HG02610 (cell line): ENCODE results near the gene DPY19L1.
"Not testable (repeated sequence)": the region's sequence is repeated elsewhere in the genome, so short reads cannot be mapped to it uniquely, and the experiment has no call there.

Experiments
- ATAC-seq: cut with Tn5 transposase; IDR thresholded peaks from one replicate; pipeline ENCODE4 v1.9.1; 2021; ENCODE audit warnings: mild to moderate bottlenecking, moderate library complexity; ENCODE audit not compliant: unreplicated experiment

DPY19L1 gene

GRCh38 chr7:34991938-34992840 lies 45.1 kb downstream of the DPY19L1 start:
- peak; percentile 81 for ATAC-seq

DNA sequence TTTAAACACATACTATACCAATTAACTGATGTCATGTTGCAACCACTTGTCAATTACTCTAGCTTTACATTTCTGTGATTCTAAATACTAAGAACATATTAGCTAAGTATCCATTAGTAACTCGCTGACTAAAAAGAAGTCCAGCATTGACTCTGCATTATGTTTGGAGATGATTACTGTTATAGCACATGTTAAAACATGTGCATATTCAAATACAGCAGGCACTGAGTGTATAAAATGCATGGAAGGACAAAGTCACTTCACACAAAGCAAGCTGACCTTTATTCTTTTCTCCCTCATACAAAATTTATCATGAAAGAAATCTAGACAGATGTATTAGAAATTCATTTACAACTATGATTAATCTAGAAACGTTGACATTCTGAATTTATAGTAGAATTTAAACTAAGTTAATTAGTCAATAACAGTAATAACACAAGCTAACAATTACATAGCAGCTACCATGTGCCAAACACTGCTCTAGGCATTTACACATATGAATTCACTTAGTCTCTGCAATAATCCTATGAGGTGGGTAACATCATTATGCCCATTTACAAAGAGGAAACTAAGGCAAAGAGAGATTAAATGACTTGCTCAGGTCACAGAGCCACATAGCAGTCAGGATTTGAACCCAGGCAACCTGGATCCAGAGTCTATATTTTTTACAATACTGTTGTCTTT lies 48.7 kb downstream of the DPY19L1 start:
- not testable (repeated sequence) for ATAC-seq

DNA sequence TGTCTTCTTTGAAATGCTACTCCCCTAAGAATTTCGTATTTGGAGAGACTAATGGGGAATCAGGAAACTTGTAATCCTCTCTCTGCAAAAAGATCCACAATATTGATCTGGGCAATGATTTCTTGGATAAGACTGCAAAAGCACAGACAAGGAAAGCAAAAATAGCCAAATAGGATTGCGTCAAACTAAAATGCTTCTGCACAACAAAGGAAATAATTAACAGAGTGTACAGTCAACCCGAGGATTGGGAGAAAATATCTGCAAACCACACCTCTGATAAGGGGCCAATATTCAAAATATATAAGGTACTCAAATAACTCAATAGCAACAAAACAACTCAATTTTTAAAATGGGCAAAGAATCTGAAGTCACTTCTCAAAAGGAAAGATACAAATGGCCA lies 52.1 kb downstream of the DPY19L1 start:
- not testable (repeated sequence) for ATAC-seq

DNA sequence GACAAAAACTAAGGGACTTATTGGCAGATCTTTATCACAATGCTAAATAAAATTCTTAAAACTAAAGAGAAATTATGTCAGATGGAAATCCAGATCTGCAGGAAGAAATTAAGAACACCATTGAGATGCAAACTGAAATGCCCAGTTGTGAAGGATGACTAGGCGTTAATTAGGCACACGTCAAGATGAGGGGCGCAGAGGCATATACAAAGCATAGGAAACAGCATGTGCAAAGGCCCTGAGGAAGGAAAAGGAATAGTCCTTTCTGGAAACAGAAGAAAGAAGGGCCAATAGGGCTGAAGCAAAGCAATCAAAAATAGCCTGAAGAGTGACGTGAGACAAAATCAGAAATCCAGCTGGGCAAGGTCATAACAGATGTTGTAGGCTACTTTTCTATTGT lies 53.1 kb downstream of the DPY19L1 start:
- ATAC-seq, result not testable (repeated sequence)

- peak; percentile 62 for ATAC-seq
Measured at GRCh38 chr7:34982371-34983019, 54.8 kb downstream of the DPY19L1 start.

GRCh38 chr7:34979124-34979523 lies 58.2 kb downstream of the DPY19L1 start:
- not testable (repeated sequence) for ATAC-seq

DNA sequence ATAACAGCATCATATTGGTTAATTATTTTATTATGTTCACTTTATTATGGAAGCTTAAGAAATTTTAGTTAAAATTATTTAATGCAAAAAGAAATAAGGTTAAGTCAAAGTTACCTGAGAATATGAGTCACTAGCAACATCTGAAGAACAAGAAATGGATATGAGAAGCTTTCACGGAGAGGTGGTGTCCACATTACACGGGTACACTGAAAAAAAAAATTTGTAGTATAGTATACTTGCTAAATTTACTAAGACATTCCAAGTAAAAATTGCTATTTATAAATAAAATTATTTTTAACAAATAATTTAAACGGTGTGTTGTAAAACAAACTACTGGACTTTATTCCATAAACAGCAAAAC lies 63.9 kb downstream of the DPY19L1 start:
- ATAC-seq, result no peak

DNA sequence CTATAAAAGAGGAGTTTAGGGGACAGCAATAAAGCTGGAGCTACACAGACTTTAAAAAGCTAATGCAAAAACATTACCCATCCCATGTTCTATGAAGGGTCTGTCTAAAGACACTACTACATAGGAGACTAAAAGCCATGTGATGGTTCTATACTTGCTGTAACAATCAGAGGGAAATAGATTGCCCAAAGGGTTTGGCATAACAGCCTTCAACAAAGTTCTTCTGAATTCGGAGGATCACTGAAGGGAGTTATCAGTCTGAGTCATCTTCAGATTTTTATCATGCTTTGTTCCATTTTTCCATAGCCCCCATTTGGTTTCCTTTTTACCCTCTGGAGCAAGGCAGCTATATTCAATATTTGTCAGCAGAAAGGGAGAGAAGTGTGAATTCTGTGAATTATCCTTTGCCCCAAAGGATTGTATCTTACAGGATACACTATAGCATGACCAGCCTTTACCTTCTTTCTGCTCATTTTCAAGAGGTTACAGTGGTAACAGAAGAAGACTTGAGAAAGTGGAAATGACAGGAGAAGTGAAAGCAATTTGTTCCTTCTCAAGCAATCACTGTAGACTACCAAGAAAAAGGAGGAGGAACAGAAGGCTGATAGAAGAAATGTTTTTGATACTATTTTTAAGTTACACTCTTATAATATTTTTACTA lies 64.4 kb downstream of the DPY19L1 start:
- peak; percentile 83 for ATAC-seq

DNA sequence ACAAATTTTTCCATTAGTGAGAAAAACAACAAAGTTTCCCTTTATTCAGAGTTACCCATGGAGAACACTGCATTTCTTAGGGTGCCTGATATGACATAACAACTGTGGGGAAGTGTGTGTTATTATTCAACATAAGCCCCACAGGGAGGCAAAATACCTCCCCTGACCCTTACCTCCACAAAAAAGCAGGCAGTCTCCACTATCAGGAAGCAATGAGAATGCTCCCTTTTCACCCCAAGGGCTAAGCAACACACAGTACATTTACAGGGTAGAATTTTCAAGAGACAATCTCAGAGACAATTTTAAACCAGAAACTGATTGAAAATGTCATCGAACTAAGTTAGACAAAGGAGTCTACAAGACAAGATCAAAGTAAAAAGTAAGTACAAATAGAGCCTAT lies 69.5 kb downstream of the DPY19L1 start:
- not testable (repeated sequence) for ATAC-seq

GRCh38 chr7:34966504-34966903 lies 70.8 kb downstream of the DPY19L1 start:
- ATAC-seq, result not testable (repeated sequence)

DNA sequence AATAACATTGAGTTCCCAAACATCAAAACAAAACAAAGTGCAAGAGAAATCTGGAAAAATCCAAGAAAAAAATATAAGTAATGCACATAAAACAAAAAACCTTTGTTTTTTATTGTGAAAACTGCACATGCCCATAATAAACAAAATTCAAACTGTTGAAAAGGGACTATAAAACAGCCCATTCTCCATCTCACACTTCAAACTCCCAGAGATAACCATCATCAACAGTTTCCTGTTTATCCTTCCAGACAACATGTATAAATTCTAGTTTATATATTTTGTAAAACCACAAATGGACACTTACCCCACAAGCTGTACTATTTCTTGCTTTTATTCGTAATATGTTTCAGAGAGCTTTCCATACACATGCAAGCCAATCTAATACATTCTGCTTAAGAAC lies 79.3 kb downstream of the DPY19L1 start:
- ATAC-seq, result no peak

DNA sequence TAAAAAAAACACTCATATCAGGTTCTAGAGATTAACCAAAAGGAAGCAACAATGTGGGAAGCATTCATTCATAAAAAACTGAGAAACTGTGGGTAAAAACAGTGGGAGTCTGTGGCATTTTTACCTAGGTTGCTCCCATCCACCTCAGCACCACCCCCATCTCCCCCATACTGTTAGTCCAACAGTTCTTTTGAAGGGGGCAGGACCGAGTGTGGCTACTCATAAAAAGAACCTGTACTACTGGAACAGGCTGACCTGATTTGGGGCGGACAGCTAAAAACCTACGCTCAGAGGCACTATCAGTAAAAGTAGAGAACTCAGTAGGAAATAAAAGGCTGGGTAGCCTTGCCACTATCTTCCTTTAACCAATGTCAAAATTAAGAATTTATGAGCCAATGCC lies 84.5 kb downstream of the DPY19L1 start:
- no peak for ATAC-seq

- ATAC-seq, result no peak
Measured at GRCh38 chr7:34949361-34949760, 87.9 kb downstream of the DPY19L1 start.

DNA sequence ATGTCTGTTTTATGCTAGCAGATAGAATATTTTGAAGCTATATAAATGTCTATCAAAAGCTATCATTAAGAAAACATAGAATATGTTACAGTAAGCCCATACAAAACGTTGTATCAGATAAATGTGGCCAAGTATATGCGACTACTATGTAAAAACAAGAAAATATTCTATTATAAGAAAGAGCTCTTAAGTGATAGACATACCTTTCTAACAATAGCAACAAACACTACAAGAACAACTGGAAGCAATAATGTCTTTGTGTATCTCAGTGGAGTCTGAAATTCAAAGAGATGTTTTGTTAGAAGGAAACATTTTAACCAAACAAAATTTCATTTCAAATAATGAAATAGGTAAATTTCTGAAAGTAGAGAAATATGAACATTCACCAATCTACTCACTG lies 89.9 kb downstream of the DPY19L1 start:
- ATAC-seq, result not testable (repeated sequence)

DNA sequence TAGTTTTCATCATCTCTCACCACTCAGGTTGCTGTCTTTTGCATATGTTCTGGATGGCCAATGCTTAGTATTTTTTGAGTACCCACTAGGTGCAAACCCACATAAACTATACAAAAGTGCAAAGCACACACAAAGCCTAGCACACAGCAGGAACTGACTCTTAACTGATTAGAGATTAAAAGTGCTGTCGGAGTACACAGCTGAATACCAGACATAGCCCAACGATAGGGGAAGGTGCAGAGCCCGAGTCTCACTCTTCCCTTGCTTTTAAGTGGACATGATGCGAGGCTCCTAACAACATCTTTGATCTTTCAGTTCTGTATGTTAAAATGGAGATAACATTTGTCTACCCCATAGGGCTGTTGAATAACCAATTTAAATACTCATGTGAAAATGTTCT lies 90.8 kb downstream of the DPY19L1 start:
- no peak for ATAC-seq

DNA sequence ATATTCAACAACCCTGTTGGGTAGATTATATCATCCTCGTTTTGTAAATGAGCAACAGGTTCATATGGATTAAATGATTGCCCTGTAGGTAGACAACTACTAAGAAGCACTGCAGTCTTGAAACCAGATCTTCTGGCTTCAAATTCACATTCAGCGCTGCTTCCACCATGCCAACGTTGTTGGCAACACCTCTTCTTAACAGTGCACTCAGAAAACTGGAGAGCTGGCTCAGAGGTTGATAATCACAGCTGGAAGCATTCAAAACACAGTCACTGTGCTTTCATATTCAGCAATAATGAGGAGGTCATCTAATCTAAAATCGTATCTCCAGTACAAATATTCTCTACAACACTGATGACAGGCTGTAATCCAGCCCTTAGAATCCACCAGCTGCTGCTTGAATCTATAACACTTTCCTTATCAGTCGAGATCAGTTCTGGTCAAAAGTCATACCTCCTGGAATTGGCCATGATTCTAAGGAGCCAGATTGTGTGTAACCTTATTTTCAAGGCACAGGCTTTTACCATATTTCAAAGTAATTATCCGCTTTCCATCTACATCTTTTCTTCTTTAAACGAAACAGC lies 91.3 kb downstream of the DPY19L1 start:
- ATAC-seq, result not testable (repeated sequence)

DNA sequence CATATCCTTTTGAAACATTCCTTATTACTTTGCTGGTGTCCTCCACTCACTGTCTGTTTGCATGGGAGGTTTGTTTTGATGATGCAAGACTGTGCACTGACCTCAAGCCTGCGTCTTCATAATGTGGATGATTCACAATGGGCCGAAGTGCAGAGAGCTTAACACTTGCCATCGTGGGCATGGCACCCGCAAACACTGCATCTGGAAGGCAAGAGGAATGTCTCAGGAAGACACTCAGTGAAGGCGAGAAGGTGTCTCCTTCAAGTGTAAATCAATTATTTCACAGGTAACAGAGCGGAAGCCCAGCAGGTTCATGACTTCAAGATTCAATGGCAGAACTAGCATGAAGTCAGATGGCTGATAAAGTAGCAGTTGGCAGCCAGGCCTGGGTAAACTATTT lies 98.1 kb downstream of the DPY19L1 start:
- no peak for ATAC-seq

DNA sequence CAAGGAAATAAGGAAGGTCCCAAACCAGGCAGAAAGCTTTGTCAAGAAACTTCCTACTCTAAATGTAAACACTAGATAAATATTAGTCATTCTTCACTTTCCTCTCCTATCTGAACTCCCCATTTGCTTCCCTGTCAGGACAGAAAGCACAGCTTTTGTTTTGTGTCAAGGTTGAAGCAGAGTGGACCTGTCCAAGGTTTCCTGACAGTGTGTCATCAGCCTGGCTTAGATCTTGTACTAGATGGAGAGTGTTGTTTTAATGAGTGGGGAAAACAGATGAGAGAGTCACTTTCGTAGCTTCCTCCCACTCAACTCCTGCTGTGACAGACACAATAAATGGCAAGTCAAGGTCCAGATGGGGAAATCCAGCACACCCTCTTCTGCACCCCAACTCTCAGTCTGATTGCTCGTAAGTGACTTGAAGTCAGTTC lies 101.5 kb downstream of the DPY19L1 start:
- ATAC-seq, result peak; percentile 64

- no peak for ATAC-seq
Measured at GRCh38 chr7:34931739-34932138, 105.5 kb downstream of the DPY19L1 start.

GRCh38 chr7:34929783-34930182 lies 107.5 kb downstream of the DPY19L1 start:
- not testable (repeated sequence) for ATAC-seq

- no peak for ATAC-seq
Measured at GRCh38 chr7:34928560-34928959, 108.7 kb downstream of the DPY19L1 start.
